IPS-NIHi7 (cell line): ENCODE measurements around the gene RASGEF1C.
A peak's percentile ranks its signal among the peaks of the same experiment; 100 is the strongest.

Source experiments
- DNase-seq: peaks from one replicate; pipeline ENCODE4 v3.0.0; 2012; ENCODE audit warnings: mixed read lengths; ENCODE audit errors: extremely low spot score

RASGEF1C gene

DNA sequence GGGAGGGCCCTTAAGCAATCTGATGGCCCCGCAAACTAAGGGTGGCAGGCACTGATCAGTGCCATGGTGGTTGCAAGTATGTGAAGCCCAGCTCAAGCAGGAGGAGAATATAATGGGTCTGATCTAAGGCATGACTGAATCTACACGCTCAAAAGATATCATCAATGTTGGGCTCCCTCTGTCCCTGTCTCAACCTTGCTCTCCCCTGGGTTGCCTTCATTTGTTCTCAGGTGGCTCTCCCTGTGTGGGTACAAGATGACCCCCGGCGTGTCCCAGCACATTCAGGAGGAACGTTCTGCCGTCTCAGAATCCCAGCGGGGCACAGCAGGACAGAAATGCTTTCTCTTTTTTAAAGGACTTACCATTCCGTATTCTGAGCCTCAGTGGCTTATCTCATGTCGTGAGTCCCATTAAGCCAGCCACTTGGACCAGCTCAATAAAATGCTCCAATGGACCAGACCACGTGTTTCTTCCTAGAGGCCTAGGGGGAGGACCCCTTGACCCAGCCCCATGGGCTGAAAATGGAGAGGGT is 125.4 kb downstream of the RASGEF1C start:
- DNase-seq = no peak

DNA sequence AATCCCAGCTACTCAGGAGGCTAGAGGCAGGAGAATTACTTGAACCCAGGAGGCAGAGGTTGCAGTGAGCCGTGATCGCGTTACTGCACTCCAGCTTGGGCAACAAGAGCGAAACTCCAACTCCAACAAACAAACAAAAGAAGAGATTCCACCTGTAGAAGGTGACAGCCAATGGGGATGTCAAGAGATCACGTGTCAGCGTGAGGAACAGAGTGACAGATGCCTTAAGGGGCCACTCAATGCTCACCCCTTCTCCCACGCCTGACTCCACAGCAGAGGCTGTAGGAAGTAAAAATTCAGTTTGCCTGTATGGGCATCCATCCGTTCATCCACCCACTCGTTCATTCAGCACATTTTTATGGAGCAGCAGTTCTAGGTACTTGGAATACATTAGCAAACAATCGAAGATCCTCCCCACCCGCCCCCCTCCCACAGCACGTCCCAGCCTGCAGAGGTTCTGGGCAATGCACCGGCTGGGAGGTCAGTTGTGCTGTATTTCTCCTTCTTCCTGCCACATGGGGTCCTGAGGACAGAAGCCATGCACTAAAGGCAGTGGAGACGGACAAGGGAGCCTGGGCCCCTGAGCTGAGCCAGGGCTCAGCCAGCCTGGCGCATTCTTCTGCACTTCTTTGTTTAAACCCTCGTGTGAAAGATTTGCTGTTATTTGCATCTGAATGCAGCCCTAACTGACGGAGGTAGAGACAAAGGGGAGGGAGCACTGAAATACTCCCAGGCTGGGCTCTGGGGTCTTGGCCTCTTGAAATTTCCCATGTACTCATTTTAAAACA is 126.2 kb downstream of the RASGEF1C start:
- DNase-seq = peak; percentile 76

DNA sequence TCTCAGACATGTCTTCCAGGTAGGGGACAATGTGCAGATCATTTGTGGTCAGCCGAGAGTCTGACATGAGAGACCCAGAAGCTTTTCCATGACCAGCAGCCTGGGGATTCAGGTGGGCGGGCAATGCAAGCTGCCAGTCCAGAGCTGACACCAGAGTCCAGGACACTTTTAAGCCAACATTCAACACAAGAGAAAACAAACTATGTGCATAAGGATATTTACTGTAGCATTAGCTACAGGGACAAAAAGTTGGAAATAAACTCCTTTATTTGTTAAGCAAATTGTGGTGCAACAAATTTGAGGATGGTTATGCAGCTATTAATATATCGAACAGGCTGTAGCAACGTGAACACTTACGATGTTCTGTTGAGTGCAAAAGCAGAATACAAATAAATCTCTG is 127.5 kb downstream of the RASGEF1C start:
- DNase-seq = no peak

DNA sequence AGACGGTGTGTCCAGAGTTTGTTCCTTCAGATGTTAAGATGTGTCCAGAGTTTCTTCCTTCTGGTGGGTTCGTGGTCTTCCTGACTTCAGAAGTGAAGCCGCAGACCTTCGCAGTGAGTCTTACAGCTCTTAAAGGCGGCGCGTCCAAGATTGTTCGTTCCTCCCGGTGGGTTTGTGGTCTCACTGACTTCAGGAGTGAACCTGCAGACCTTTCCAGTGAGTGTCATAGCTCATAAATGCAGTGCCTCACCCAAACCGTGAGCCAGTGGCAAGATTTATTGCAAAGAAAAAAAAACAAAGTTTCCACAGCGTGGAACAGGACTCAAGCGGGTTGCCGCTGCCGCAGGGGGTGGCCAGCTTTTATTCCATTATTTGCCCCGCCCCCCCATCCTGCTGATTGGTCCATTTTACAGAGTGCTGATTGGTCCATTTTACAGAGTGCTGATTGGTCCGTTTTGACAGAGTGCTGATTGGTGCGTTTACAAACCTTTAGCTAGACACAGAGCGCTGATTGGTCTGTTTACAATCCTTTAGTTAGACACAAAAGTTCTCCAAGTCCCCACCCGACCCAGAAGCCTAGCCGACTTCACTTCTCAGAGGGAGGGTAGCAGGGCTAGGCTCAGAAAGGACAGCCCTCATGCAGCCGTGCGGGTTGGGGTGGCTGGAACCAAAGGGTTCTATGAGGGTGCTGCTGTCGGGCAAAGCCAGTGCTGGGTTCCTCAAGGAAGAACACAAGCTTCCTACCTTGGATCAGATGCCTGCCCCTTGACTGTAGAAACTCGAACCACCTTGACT is 128.3 kb downstream of the RASGEF1C start:
- DNase-seq = no peak

DNA sequence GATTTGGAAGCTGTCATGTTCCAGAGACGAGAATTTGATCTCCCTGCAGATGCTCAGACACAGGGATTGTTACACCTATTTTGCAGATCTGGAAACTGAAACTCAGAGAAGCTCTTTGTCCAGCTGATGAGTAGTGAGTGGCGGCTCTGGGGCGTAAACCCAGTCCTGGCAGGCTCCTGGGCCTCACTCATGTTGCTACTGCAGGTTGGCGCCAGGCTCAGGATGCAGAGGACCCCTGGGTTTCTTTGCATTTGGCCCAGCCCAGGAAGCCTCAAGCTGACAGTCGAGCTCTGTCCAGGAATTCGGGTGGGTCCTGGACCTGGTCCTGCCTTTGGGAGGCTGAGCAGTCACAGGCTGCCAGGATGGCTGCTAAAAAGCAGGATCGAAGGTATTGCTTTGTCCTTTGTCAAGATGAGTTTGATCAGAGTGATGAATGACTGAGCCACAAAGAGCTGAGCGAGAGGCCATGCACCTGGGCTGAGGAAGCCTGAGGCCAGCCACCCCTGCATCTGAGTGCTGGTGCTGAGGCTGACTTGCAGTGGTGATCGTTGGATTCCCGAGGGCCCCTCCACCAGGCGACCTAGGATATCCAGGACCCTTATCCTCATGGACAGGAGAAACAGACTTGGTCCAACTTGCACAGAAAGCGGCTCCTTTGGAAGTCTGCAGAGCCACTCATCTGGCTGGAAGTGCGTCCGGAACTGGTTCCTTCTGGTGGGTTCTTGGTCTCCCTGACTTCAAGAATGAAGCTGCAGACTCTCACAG is 129.1 kb downstream of the RASGEF1C start:
- no peak for DNase-seq

DNA sequence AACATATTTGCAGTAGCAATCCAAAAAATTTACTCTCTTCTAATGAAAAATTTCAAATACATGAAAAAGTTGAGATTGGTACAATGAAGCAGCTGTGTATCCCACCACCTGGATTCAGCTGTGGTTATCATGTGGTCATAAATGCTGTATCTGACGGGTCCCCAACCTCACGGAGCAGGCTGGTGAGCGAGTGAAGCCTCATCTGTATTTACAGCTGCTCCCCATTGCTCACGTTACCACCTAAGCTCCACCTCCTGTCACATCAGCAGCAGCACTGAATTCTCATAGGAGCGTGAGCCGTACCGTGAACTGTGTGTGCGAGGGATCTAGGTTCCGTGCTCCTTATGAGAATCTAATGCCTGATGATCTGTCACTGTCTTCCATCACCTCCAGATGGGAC is 130.7 kb downstream of the RASGEF1C start:
- DNase-seq = no peak

DNA sequence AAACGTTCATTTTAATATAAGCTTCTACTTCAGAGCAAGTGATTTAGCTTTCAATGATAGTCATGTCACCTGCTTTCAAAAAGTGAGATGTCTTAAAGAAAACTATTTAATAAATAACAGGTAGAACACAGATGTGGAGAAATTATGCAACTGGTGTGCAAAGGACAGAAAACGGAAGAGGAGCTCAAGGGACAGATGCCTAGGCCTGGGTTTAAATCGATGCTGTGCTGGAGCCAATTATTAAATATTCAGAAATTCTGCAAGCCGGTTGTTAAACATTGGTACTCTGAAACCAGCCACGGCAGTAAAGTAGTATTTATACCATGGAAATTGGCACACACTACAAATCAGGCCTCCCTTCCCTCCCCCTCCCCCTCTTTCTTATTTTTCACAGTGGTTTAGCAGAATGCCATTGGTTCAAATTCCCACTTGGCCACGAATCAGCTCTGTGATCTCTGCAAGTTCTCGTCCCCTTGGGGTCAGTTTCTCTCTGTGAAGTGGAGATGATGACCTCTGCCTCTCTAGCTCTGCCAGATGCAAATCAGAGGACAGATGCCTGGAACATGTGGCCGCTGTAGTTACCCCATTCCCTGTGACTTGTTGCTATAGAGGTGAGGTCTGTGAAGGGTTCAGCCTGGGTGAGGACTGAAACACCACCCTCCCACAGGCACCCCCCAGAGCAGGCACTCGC is 131.3 kb downstream of the RASGEF1C start:
- no peak for DNase-seq

DNA sequence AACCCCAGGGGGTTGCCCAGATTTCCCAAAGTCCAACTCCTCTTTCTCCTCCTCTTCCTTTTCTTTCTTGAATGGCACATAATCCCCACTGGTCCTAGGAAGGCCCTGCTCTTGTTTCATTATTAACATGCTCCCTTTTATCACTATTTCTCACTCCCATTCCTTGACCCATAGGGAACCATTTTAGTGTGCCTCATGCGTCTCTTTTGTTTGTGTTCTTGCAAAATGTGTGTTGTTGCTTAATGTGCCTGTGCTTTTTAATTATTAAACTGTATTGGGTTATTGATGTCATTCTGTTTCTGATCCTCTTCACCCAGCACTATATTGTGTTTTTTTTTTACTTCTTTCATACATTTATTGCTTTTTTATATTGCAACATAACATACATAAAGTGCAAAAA is 133.3 kb downstream of the RASGEF1C start:
- DNase-seq = no peak

DNA sequence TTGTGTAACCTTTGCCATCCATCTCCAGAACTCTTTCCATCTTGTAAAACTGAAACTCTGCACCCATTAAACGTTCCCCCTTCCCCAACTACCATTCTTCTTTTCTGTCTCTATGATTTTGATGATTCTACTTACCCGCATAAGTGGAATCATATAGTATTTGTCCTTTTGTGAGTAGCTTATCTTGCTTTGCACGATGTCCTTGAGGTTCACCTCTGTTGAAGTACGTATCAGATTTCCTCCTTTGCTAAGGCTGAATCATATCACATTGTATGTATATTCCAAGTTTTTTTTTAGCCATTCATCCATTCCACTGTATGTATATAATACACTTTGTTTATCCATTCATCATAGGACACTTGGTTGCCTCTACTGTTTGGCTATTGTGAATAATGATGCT is 134.5 kb downstream of the RASGEF1C start:
- no peak for DNase-seq

DNA sequence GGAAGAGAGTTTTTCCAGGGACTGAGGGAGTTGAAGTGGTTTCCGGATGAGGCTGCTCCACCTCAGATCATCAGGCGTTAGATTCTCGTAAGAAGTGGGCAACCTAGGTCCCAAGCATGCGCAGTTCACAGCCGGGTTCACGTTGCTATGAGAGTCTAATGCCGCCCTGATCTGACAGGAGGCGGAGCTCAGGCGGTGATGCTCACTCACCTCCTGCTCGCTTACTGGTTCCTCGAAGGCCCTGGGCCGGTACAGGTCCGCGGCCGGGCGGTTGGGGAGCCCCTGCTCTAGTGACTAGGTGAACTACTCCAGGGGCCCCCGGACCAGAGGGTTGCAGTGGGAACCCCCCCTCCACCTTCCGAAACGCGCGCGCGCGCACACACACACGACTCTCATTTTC is 136.5 kb downstream of the RASGEF1C start:
- no peak for DNase-seq

DNA sequence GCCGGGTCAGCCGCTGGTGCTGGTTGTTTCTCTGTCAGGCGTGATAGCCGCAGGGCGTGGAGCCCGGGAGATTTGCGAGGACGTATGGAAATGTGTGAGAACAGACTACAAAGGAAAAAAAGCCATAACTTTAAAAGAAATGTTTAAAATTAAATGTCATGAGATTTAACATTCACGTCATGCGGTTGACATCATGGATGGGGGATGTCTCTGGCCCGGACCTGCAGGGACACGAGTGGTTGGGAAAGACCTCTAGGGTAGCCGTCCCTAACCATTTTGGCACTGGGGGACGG is 136.8 kb downstream of the RASGEF1C start:
- no peak for DNase-seq

DNA sequence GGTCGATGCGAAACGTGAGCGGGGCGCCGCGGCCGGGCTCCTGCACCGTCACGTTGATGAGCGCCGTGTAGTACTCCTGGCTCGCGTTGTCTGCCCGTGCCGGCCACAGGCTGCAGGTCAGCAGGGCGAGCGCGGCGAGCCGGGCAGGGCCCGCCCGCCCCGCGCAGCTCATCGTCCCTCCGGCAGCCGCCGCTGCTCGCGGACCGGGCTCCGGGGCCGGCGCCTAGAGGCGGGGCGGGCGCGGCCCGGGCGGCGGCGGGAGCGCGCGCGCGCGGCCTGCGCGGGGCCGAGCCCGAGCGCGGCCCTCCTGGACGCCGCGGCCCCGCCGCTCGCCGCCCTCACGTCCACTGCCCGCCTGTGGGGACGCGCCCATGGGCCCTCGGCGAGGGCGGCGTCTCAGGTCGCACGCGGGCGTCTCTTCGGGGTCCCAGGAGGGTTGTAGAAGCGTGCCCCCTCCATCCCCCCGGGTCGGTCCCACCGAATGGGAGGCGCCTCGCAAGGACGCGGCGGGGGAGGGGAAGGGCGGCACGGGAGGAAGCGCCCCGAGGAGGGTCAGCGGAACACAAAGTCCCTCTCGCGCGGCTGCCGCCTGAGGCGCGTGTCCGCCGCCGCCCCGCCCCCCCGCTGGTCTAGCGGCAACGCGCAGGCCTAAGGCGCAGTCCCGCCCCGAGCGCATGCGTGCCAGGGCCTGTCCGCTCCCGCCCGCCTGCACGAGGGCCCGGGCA is 137.3 kb downstream of the RASGEF1C start, which contains the start of gene RNF130:
RNF130 (minus strand) TSS at position 229 of the 725 bp plus-strand sequence; CDS start at position 172, 57 bp downstream.
- DNase-seq = peak; percentile 93

DNA sequence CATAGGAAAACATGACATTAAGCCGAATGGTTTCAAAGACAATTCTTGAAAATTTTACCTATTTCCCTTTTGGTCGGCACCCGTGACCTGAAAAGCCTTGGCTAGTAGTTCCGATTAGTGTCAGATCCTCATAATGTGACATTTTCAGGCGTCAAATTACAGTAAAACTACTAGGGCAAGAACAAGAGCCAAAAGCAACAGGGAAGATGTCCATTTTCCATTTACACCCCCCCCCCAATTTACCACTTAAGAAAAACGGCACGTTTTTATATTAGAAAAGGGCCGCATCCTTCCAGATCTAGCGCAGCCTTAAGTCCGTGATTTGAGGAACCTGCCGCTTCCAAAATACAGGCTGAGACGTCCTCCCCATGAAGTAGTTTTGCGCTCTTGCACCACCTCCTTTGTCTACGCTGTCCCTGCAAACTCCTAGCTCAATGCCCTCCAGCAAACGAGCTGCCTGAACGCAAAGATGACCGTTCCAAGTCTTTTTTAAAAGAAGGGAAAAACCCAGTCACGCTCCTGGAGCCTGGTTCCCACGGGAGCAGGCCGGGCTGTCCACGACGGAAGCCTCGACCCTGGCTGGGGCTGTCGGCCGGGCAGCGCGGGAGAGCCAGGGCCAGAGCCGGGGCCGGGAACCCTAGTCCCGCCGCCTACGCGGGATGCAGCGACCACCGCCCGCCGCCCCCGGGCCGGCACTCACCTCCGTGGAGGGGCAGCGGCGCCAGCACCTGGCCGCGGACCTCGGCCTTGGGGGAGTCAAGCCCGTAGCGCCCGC is 138.1 kb downstream of the RASGEF1C start:
- peak; percentile 28 for DNase-seq

DNA sequence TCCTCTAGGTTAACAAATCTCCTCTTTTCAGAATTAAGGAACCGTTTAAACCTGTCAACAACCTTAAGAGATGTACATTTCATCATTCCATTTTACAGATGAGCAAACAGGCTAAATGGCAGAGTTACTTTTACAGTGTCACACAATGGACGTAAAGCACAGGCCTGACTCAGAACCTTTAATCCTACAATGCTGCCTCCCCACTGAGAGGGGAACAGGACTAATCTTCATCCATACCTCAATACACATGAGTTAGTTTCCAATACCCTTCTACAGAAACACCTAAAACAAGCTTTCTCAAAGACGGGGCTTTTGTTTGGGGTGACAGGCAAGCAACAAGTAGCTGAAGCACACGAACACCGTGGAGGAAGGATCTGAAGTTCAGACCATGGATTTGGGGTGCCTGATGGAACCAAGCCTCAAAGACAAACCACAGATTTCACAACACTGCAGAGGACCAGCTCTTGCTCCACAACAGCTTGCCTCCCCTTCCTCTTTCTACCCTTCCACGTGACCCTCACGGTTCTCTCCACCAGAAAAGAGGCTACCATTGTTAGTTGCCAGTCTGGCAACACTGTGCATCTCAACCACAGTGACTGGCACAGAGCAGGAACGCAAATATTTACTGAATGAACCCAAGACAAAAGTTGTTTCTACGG is 139.3 kb downstream of the RASGEF1C start:
- no peak for DNase-seq

DNA sequence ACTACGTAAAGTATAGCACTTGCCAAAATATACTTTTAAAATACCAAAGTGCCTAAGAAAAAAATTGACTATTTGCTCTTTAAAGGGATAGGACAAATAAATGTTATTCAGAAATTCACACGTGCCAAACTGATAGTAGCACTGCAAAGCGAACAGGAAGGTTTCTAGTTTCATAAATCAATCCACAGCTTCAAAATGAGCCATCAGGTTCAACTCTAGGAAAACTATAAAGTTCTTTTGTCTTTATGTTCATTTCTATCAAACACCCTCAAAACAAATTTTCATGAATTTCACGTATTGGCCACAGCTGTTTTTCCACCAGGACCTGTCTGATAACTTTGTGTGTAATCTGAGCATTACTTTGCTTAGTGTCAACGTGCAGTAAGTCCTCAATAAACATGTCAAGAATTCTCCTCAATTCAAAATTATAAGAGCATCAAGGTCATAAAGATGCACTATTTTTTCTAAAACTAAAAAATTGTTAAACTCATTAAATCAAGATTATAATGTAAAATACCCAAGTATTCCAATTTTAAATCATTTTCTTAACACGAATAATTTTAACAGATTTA is 140.4 kb downstream of the RASGEF1C start:
- no peak for DNase-seq

DNA sequence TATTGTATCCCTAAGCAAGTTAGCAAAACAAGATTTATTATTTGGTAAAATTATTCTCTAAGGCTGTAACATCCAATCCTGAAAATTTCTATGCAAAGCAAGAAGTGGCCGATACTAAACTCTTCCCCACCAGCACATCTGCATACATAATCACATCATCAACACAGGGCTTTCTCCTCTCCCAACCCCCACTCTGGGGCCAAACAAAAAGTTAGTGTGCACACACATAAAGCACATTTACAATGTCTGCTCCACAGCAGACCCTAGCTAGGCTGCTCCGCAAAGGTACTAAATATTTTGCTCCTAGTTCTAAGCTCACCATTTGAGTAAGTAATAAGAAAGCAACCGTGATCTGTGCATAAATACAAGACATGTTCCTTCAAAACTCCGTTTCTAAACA is 141.0 kb downstream of the RASGEF1C start:
- DNase-seq = no peak

DNA sequence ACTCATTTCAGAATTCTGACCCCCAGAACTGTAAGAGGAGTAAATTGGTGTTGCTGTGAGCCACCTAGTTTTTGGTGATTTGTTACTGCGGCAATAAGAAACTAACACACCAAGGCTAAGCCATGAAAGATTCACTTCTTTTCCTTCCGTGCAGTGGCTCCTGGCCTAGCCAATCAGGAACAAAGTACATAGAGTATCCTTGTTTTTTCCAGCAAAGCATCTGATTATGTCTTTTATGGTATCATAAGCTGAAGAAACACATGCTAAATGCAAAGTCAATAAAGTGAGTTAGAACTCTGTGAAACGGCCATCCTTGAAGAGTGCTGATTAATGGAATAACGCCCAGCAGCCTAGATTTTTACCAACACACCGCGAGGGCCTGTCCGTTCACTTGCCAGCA is 148.8 kb downstream of the RASGEF1C start:
- no peak for DNase-seq

DNA sequence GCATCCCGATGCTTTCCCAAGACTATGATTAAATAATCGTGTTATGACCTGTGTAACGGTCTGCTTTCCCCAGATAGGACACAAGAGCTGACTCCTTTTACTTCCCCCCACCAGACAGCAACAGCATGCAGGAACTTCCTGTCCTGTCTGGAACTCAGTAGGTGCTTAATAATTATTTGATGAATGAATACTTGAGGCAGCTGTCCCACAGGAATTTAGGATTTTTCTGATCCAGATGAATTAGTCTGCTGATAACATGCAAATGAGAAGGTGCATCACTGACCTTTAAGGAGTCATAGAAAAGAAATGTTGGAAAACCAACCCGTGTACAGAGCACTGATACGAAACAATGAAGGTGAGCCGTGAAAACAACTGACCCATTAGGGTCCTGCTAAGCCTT is 149.7 kb downstream of the RASGEF1C start:
- no peak for DNase-seq

DNA sequence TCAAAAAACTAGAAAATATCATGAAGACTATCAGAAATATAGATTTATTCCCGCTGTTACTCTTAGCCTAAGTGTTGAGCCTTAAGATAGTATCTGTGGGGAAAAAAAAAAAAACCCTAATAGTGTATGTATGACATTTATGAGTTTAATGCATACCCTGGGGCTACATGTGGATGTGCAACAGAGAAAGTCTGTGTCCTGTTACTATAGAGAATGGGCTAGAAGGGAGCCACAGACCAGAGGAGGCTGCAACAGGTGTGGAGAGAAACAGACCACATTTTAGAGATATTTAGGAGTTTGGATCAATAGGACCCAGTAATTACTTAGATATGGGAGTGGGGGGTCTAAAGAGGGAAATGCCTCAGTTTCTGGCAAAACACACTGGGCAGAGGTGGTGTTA is 152.9 kb downstream of the RASGEF1C start:
- DNase-seq = no peak
